ENCODE data around the gene SURF4.

SURF4 gene

DNA sequence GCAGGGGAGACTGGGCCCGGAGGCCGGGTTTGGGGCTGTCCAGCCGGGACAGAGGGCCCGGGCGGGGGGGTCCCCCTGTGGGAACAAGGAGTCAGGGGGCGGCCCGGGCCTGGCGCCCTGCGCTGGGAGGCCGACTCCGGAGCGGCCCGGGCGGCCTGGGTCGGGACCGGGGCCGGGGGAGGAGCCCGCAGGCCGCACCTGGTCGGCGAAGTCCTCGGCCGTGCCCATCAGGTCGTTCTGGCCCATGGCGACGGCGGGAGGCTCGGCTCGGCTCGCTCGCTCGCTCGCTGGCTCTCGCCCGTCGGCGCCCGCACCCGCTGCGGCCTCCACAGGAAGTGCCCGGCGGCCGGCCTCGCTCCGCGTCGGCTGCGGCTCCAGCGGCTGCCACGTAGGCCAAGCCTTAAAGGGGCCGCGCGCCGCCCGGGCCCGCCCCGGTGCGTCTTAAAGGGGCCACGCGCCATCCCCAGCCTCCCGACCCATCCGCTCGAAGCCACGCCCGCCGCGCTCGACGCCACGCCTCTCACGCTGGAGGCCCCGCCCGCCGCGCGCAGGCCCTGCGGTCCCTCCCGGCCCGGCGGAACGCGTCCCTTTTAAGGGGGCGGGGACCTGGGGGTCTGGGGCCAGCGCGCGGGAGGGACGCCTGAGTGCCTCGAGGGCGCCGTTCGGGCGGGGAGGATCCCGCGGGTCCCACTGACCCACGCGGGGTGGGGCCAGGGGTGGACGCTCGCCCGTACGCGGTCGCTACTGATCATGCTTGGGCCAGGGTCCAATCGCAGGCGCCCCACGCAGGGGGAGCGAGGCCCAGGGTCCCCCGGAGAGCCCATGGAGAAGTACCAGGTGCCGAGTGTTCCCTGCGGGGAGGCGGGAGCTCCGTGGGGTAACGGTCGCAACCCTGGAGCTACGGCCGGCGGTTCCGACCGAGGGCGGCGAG is at the start of gene SURF4, which contains the start of gene STKLD1:
SURF4 (minus strand) TSS at position 337 of the 931 bp plus-strand sequence; CDS start at position 246, 91 bp downstream.
STKLD1 (plus strand) TSS at position 643 of the 931 bp plus-strand sequence; CDS start at position 751, 108 bp downstream.
- DNase-seq: peak; percentile 95 to 98

GRCh38 chr9:133425049-133425632 is 49.3 kb upstream of the SURF4 start:
- no peak for DNase-seq

GRCh38 chr9:133424187-133424586 is 48.3 kb upstream of the SURF4 start:
- no peak for DNase-seq

GRCh38 chr9:133423216-133423615 is 47.4 kb upstream of the SURF4 start:
- no peak for DNase-seq

DNA sequence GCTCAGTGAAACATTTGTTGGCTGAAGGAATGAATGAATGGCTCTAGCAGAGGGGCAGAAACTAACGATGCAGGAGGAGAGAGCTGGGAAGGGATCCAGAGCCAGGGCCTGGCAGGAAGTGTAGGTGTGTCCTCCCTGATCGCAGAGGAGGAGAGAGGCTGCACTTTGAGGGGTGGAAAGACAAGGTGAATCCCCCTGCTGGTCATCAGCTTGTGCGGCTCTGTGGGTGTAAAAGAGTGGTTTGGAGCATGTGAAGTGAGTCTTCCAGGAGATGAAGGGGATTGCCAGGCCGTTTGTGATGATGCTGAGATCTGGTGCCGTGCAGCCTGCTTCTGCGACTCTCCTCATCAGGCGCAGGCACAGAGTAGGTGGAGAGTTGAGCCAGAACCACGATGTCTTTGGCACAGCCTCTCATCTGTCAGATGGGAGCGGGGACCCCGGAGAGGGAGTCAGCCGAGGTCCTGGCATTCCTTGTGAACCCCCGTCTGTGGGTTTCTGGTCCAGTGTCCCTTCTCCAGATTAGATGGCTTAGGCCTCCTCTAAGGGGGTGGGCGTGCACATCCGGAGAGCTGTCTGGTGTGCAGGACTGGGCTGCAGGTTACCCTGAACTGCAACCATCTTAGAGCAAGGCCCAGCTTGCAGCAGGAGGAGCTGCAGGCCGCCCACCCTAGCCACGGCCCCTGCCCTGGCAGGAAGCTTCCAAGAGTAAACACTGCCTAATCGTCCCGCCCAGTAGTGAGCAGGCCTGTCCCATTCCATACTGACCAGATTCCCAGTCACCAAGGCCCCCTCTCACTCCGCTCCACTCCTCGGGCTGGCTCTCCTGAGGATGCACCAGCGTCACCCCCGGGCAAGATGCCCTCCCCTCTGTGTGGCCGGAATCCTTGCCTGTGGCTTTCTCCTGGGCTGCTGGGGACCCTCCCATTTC is 46.0 kb upstream of the SURF4 start, which contains the start of gene ADAMTS13:
ADAMTS13 (plus strand) TSS at position 753 of the 928 bp plus-strand sequence; CDS start at position 830, 77 bp downstream.
- peak; percentile 27 to 29 for DNase-seq

DNA sequence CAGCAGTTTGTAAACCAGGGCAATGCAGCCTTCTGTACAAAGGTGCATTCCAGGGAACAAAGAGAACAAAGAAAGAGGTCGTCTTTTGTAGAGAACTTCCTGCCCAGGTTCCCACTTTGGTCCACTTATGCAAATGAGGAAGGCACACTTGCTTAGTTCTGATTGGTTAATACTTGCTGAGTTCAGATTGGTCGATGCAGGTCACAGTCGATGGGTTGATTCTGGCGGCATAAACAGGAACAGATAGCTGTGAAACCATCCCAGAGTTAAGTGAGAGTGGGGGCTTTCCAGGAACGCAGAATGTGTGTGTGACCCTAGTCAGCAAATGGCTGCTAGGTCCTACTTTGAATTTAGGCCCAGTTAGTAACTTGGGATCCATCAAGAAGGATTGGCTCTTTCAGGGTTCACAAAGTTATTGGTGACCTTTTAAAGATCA is 44.5 kb upstream of the SURF4 start:
- DNase-seq: no peak

GRCh38 chr9:133419005-133419404 is 43.1 kb upstream of the SURF4 start:
- DNase-seq: no peak

- peak; percentile 81 to 83 for DNase-seq
Measured at GRCh38 chr9:133417541-133418461, 41.9 kb upstream of the SURF4 start, which contains the start of gene REXO4. TSS of gene REXO4 (minus strand) at chr9:133418010. CDS start at chr9:133417844, 166 bp downstream.

DNA sequence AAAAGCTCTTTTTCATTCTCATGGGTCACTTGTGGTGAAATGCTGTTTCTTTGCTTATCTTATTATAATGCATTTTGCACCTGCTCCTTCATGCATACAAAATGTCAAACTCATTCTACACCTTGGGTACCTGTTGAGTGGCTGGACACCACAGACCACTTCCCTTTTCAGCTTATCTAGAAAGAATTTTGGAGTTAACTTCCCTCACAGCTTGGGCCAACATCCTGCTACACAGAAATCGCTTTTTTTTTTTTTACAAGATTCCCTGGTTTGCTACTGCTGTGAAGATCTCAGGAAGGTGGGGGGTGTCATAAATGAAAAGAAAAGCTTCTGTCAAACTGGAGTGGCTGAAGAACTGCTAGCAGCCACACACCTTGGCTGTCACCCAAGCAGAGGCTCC is 39.3 kb upstream of the SURF4 start:
- DNase-seq: no peak

- no peak for DNase-seq
Measured at GRCh38 chr9:133408042-133408441, 32.2 kb upstream of the SURF4 start.

DNA sequence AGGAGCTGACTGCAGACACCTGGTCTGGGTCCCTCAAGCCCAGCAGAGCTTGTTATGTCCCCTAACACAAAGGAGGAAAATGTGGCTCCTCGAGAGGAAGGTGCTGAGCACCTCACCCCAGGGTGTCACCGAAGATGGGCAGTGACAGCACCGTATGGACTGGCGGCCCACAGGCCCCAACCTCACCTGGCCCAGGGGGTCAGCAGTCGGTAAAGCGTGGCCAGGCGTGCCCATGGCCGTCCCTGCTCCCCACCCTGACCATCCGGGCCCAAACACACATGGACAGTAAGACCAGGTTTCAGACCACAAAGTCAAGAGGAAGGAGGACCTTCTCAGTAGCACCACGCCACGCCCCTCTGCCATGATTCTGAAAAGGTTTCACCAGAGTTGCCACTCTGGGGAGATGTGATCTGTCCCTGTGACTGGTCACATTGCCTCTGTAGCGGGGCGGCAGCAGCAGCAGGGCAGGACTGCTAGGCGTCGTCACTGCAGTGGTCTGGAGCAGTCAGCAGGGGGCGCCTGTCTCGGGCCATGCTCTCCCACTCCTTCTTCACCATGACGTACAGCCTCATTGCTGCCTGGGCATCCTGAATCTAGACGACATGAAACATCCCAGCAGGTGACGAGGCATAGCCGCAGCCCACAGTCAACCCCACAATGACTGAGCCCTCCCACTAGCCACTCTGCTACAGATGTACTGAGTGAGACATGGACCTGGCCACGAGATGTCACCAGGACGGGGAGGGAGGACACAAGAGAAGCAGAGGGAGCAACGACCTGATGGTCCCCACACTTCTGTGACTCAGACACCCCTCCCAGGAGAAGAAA is 30.8 kb upstream of the SURF4 start:
- peak; percentile 80 to 87 for DNase-seq

DNA sequence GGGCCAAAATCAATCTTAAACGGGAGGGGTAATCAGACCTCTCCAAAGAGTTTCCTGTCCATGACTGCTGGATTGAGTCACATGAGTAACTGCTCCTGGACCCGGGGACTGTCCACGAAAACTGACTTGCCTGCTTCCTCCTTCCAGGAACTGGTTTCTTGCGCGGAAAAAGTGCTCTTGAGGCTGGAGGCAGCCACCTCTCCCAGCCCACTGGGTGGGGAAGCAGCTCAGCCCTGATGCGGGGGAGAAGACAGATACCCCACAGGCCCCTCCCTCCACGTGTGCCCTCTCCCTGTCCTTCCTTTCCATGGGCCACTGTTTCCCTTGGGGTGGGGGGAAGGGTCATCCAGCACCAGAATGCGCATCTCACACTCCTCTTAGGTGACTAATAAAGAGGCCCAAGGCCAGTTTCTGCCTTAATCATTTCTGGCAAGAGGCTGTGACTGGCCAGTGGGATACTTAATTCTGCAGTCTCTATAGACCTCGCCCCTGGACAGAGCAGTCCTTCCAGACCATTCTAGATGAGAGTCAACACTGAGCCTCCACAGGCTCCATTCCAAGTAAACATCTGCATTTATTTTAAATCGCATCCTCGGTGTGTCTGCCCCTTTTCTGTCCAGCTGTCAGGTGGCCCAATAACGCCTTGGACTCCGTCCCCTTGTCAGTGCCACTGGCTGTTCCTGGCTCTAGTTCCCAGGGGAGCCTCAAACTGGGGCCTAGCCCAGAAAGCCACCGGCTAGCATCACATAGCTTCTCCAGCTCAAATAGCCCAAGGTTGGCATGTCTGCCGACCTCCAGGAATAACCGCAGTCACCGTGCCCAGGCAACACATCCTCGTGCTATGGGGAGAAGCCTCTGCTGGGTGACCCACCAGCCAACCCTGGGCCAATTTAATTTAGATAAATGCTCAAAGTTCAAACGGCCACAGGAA is 29.9 kb upstream of the SURF4 start:
- DNase-seq: no peak

DNA sequence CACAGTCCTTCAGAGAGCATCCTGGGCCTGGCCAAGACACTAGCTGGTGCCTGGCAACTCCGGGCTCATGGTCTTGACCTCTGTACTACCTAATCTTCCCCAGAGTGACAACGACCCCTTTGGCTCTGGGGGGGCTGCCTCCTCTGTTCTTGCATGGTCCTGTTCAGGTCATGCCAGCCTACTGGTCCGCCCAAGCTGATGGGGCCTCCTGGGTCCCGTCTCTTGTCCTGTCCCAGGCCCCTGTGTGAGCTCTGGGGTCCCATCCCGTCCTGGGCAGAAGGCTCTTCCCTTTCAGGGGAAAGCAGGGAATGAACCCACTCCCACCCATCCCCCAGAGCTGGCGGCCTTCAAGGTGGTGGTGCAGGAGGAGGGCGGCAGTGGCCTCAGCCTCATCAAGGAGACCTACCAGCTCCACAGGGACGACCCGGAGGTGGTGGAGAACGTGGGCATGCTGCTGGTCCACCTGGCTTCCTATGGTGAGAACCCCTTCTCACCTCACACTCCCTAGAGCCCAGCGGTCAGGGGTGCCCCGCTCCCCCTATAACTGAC is 28.7 kb upstream of the SURF4 start:
- no peak for DNase-seq

- peak; percentile 43 to 55 for DNase-seq
Measured at GRCh38 chr9:133403766-133404453, 28.1 kb upstream of the SURF4 start.

DNA sequence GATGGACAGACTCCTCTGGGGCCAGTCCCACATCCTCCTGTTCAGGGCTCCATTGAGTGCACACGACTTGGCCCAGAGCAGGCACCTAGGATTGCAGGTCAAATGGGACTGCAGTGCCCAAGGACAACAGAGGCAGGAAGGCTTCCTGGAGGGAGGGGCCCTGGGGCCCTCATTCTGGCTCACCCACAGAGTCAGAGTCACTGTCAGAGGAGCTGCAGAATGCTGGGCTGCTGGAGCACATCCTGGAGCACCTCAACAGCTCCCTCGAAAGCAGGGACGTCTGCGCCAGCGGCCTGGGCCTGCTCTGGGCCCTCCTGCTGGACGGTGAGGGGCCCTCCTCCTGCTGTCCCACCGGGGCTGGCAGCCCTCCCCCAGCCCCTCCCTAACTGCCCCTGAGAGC is 26.8 kb upstream of the SURF4 start:
- no peak for DNase-seq

GRCh38 chr9:133401588-133401987 is 25.7 kb upstream of the SURF4 start:
- no peak for DNase-seq

GRCh38 chr9:133400292-133400691 is 24.4 kb upstream of the SURF4 start:
- no peak for DNase-seq

GRCh38 chr9:133397895-133398294 is 22.0 kb upstream of the SURF4 start:
- no peak for DNase-seq

All from stimulated activated CD4-positive, alpha-beta T cell treated with anti-CD3 and anti-CD28 coated beads, Interleukin-2, amount 100 ng/mL, for 48 hours (primary cell).